SJSA1 (cell line): ENCODE measurements around the gene ACTR2. TPM values are rescaled to one million over a fixed set of nuclear protein-coding genes. Genes with fewer than 3 reads are reported as not detected.
"Not testable (repeated sequence)": the region's sequence is repeated elsewhere in the genome, so short reads cannot be mapped to it uniquely, and the experiment has no call there.

Experiments used
- DNase-seq, 2 experiments: peaks; one replicate each; pipeline ENCODE4 v3.0.0-alpha.2; 2015 to 2020; ENCODE audit warnings: low spot score in 2 of 2, low read depth in 1 of 2
- H3K27ac ChIP-seq: fragments of 250-450 bp; sonication (Bioruptor Pico); 2 replicates; pipeline ENCODE4 v1.5.1; 2020; ENCODE audit warnings: mild to moderate bottlenecking, moderate library complexity
- H3K27me3 ChIP-seq: fragments of 250-450 bp; sonication (Bioruptor Pico); replicated peaks from 2 replicates; pipeline ENCODE4 v1.5.1; 2020; ENCODE audit warnings: mild to moderate bottlenecking, moderate library complexity
- H3K36me3 ChIP-seq: fragments of 250-450 bp; sonication (Bioruptor Pico); 2 replicates; pipeline ENCODE4 v1.5.1; 2020; ENCODE audit warnings: mild to moderate bottlenecking
- H3K4me1 ChIP-seq: fragments of 250-450 bp; sonication (Bioruptor Pico); replicated peaks from 2 replicates; pipeline ENCODE4 v1.6.1; 2021; ENCODE audit warnings: mild to moderate bottlenecking
- H3K4me3 ChIP-seq: fragments of 250-450 bp; sonication (Bioruptor Pico); 2 replicates; pipeline ENCODE4 v1.5.1; 2020; ENCODE audit warnings: mild to moderate bottlenecking
- H3K9me3 ChIP-seq: fragments of 250-450 bp; sonication (Bioruptor Pico); replicated peaks from 2 replicates; pipeline ENCODE4 v1.5.1; 2020; ENCODE audit warnings: mild to moderate bottlenecking
- total RNA-seq: library from RNA; depleted of rRNA; stranded (reverse); fragments of >200 nt; shearing (Covaris generic); gene quantifications from 2 replicates; pipeline ENCODE4 v1.2.3, GENCODE V29; 2014

The ACTR2 gene
- total RNA-seq, 1 experiment from 2014 or later = 150 TPM

DNA sequence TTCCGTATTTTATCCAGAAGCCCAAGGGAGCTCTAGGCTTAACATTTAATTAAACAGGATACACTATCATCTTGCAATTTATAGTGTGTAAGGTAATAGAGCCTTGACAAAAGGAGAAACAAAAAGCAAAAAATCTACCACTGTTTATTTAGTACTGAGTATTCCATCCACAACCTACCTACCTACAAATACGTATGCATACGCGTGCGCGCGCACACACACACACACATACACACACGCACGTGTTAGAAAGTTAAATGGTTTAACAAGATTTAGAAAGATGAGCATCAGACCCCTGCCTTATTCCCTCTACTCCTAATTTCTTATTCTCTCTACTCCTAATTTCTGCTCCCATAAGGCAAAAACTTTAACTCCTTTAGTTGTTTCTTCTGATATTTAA is 14.6 kb upstream of the ACTR2 start:
- H3K4me3 ChIP-seq = no peak overlapping the region
- no peaks in the 10 kb centered on the region for H3K36me3 ChIP-seq
- DNase-seq = no peak

DNA sequence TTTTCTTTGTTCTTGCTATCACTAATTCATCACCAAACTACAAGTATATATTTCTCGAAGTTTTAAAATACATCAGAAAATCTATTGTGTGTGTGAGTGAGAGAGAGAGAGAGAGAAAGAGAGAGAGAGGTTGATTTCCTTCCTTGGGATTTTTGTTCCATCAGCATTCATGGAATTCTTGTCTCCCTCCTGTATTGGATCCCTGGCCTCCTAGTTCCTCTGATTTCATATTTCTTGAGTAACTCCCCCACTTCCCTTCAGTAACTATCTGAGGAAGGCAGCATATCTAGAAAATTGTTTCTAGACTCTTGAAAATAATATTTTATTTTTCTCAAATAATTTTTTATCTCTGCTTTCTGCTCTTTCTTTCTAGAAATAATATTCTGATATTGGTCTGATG is 13.3 kb upstream of the ACTR2 start:
- no peaks in the 10 kb centered on the region for H3K27me3 ChIP-seq
- H3K4me1 ChIP-seq = no peaks in the 10 kb centered on the region
- no peak overlapping the region for H3K27ac ChIP-seq
- H3K36me3 ChIP-seq = no peaks in the 10 kb centered on the region; the same call in 1 of the 2 replicates
- no peaks in the 10 kb centered on the region for H3K9me3 ChIP-seq
- no peak for DNase-seq
- H3K4me3 ChIP-seq = no peak overlapping the region

More for the DNA sequence above, 14.6 kb upstream of the ACTR2 start:
- Histone ChIP-seq H3K9me3 (no peaks in the 10 kb centered on the region), H3K27me3 (no peaks in the 10 kb centered on the region), H3K27ac (no peak overlapping the region), H3K4me1 (no peaks in the 10 kb centered on the region)

DNA sequence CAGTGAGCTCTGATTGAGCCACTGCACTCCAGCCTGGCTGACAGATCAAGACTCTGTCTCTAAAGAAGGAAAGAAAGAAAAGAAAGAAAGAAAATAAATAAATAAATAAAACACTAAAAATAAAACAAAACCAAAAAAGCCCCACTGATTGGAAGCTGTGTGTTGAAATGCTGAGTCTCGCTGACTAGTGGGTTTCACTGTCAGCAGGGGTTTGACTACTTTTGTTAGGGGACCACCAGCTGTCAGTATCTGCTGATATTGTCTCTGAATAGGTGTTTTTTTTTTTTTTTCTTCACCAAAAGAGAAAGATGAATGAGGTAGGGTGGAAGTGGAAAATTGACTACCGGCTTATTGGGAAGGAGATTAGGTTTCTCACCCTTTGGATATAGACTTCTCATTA is 12.8 kb upstream of the ACTR2 start:
- Histone ChIP-seq H3K27ac (no peak overlapping the region), H3K9me3 (no peaks in the 10 kb centered on the region), H3K4me3 (no peak overlapping the region), H3K36me3 (no peaks in the 10 kb centered on the region; the same call in 1 of the 2 replicates), H3K4me1 (no peaks in the 10 kb centered on the region), H3K27me3 (no peaks in the 10 kb centered on the region)
- no peak for DNase-seq

DNA sequence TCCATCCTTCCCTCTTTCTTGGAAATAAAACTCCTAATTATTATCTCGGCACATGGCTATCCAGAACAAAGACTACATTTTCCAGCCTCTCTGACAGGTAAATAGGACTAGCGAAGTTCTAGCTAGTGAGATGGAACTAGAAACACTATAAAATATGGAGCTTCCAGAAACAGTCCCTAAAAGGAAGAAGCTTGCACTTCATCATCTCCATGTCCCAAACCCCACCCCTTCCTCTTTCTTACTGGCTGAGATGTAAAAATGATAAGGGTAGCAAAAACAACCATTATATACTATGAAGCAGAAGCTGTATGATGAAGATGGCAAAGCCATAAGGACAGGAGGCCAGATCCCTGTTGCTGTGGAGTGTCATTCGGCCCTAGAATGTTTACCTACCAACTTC is 11.7 kb upstream of the ACTR2 start:
- Histone ChIP-seq H3K36me3 (no peaks in the 10 kb centered on the region; the same call in 1 of the 2 replicates), H3K4me1 (no peaks in the 10 kb centered on the region), H3K27ac (no peak overlapping the region), H3K9me3 (no peaks in the 10 kb centered on the region), H3K4me3 (no peak overlapping the region), H3K27me3 (no peaks in the 10 kb centered on the region)
- no peak for DNase-seq

DNA sequence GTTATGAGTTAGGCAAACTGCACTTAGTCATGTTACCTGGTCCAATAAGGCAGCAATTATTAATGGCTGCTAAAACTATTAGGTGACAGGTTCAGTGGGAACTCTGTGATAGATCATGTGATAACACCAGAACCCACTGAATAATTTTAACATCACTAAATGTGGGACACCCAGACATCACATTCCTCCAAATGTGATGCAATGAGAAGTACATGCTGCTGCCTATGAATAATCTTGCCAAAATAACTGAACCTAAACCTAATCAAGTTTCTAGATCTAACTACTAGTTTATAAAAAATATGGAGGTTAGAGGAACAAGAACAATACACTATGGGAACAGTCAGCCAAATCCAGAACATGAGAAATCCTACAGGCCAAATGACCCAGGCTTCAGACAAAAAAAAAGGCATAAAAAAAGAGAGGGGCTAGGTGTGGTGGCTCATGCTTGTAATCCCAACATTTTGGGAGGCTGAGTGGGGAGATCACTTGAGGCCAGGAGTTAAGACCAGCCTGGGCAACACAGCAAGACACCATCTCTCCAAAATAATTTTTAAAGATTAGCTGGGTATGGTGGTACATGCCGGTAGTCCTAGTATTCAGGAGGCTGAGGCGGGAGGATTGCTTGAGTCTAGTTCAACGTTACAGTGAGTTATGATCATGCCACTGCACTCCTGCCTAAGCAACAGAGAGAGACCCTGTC is 7.0 kb upstream of the ACTR2 start:
- Histone ChIP-seq H3K27ac (no peak overlapping the region), H3K27me3 (no peaks in the 10 kb centered on the region), H3K4me3 (no peak overlapping the region), H3K4me1 (no peaks in the 10 kb centered on the region), H3K36me3 (no peaks in the 10 kb centered on the region; the same call in 1 of the 2 replicates), H3K9me3 (no peaks in the 10 kb centered on the region)
- no peak for DNase-seq

DNA sequence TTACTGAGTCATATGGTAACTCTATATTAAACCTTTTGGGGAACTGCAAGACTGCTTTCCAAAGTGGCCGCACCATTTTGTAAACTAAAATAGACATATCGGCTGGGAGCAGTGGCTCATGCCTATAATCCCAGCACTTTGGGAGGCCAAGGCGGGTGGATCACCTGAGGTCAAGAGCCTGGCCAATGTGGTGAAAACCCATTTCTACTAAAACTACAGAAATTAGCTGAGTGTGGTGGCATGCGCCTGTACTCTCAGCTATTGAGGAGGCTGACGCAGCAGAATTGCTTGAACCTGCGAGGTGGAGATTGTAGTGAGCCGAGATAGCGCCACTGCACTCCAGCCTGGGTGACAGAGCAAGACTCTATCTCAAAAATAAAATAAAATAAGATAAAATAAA is 6.4 kb upstream of the ACTR2 start:
- H3K4me3 ChIP-seq, DNase-seq, H3K4me1 ChIP-seq, H3K9me3 ChIP-seq, H3K36me3 ChIP-seq, H3K27me3 ChIP-seq, H3K27ac ChIP-seq: not testable (repeated sequence)

DNA sequence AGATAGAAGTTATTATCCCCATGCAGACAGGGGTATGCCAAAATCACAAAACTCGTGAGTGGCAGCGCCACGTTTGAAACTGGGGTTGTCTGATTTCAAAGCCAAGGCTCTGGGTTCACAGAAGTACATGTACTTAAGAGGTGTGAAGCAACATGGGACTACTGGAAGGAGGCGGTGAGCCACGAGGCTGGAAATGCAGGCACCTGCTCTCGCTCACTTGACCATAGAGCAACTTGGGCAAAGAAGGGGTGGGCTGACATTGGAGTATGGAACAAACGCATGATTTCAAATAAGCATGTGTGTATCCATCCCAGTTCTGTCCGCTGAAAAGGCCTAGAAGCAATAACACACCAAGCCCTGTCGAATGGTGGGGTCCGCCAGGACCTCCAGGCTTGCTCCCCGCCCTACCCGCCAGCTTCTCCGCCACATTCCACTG is 593 bp upstream of the ACTR2 start:
- H3K4me3 ChIP-seq = peak overlapping the region; percentile 90
- peaks cover 34% of the 10 kb centered on the region for H3K36me3 ChIP-seq
- peaks cover 21% of the 10 kb centered on the region for H3K4me1 ChIP-seq
- peak overlapping the region; percentile 30 for H3K27ac ChIP-seq
- no peaks in the 10 kb centered on the region; the same call in 1 of the 2 replicates for H3K9me3 ChIP-seq
- no peak for DNase-seq
- H3K27me3 ChIP-seq = no peaks in the 10 kb centered on the region

DNA sequence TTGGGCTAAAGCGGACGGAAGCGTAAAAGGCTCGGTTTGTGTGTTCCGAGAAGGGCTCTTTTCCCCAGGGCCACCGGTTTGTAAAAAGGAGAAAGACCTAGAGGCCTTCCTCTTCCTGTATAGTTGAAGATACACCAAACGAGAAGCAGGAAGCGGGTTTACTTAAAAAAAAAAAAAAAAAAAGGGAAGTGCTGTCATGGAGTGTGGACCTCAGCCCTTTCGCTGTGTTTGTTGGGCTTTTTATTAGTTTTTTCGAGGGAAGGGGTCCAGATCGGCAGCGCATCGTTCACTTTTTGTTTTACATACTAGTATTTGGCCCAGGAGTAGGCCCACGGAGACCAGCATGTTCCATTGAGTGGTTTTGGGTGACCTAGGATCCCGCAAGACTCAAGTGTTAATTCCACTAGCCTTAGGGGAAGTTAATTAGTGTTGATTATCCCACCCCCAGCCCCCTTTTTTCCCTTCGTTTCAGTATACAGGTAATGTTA is 676 bp downstream of the ACTR2 start:
- DNase-seq = peak in 1 of 2 experiments; percentile 81
- H3K4me1 ChIP-seq = peaks cover 33% of the 10 kb centered on the region
- H3K36me3 ChIP-seq = peaks cover 42% of the 10 kb centered on the region
- H3K9me3 ChIP-seq = no peaks in the 10 kb centered on the region; the same call in 1 of the 2 replicates
- peak overlapping the region; percentile 90 for H3K4me3 ChIP-seq
- peak overlapping the region; percentile 92 for H3K27ac ChIP-seq
- H3K27me3 ChIP-seq = no peaks in the 10 kb centered on the region

DNA sequence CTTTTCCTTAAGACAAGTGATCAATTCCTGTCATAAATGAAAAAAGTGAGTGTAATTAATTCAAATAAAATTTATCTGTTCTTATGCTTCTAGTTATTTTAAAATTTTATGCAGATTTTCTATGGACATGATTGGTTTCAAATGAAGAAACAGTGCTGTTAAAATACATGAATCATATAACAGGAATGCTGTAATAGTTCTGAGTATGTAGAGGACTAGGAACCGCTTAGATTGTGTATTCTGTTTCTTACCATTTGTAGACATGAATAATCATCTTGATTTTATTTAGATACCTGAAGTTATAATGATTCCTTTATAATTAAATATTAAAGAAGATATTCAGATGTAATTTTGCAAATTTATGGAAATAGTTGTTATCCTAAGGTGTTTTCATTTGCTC is 3.5 kb downstream of the ACTR2 start:
- H3K36me3 ChIP-seq = peaks cover 66% of the 10 kb centered on the region
- no peaks in the 10 kb centered on the region for H3K27me3 ChIP-seq
- DNase-seq = peak in 1 of 2 experiments; percentile 44
- H3K4me1 ChIP-seq = peaks cover 39% of the 10 kb centered on the region
- no peak overlapping the region for H3K4me3 ChIP-seq
- peak overlapping the region; percentile 84 for H3K27ac ChIP-seq
- no peaks in the 10 kb centered on the region; the same call in 1 of the 2 replicates for H3K9me3 ChIP-seq

DNA sequence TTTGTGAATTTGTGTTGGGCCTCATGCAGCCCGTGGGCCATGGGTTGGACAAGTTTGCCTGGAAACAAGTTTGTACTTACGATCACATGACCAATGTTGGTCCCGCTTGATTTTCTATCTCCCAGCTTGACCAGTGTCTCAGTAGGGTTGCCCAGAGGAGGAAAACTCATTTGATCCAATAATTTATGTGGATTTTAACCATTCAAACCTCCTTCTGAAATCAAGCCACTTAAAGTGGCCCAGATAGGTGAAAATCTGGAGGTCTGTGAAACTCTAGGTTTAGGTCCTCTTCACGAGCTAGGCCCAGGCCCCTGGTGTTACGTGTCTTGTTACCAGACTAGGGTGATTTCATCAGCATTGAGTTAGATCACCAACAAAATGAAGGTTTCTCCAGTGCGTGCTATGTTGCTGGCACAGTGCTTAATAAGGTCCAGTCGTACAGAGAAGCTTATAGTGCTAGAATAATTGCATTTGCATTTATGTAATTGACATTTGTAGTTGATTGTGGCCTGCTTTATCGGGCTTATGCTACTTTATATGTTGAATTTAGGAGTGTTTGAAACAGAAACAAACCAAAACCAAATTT is 4.4 kb downstream of the ACTR2 start:
- H3K4me3 ChIP-seq = no peak overlapping the region
- peak in 1 of 2 experiments; percentile 48 for DNase-seq
- H3K36me3 ChIP-seq = peaks cover 73% of the 10 kb centered on the region

DNA sequence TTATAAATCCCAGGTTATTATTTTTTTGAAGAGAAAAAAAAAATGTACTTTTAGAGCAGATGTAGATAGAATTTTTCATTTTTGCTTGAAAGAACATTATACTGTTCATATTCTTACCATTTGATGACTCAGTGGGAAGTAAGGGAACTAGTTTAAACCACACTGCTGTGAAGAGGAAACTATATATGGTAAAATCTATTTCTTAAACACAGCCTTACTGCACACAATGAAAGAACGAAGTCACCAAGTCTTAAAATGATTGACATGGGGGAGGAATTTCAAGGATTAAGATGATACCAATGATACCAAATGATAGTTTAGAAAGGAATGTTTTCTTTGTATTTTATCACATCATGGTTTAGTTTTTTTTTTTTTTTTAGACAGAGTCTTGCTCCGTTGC is 5.0 kb downstream of the ACTR2 start:
- H3K4me1 ChIP-seq = peaks cover 39% of the 10 kb centered on the region
- peak overlapping the region; percentile 84 for H3K27ac ChIP-seq
- no peak overlapping the region for H3K4me3 ChIP-seq
- H3K36me3 ChIP-seq = peaks cover 77% of the 10 kb centered on the region
- no peaks in the 10 kb centered on the region; the same call in 1 of the 2 replicates for H3K9me3 ChIP-seq
- DNase-seq = peak in 1 of 2 experiments; percentile 65
- no peaks in the 10 kb centered on the region for H3K27me3 ChIP-seq

More for the DNA sequence above, 4.4 kb downstream of the ACTR2 start:
- H3K4me1 ChIP-seq = peaks cover 39% of the 10 kb centered on the region
- peak overlapping the region; percentile 84 for H3K27ac ChIP-seq
- no peaks in the 10 kb centered on the region for H3K27me3 ChIP-seq
- no peaks in the 10 kb centered on the region; the same call in 1 of the 2 replicates for H3K9me3 ChIP-seq

DNA sequence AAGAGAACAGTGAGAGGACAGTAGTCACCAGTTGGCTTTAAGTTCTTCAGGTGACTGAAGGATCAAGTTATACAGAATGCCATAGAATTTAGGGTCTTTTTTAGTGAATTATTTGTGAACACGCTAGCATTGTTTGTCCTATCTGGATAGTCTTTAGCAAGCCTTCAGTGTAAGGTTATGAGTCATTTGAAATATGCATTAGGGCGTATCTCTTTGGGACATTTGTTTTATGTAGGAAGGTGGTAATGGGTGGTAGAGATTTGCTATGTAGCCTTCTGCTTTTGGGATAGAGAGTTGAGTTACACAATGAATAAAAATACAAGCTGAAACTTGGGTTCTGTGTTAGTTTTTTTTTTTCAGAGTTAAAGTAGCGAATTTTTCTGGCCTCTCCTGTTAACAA is 13.0 kb downstream of the ACTR2 start:
- no peak overlapping the region for H3K27ac ChIP-seq
- H3K4me3 ChIP-seq = no peak overlapping the region
- peaks cover 78% of the 10 kb centered on the region for H3K36me3 ChIP-seq
- no peak for DNase-seq
- no peaks in the 10 kb centered on the region for H3K27me3 ChIP-seq
- H3K9me3 ChIP-seq = no peaks in the 10 kb centered on the region
- no peaks in the 10 kb centered on the region for H3K4me1 ChIP-seq

DNA sequence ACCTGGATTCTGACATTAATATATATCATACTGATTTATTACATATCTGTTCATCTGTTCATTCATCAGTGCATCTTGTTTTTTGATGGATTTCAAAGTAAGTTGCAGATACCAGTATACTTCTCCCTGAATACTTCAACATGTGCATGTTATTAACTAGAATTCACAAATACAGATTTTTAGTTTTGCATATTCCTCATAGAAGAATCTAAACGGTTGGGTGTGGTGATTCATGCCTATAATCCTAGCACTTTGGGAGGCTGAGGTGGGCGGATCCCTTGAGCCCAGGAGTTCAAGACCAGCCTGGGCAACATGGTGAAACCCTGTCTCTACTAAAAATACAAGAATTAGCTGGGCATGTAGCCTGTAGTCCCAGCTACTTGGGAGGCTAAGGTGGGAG is 16.8 kb downstream of the ACTR2 start:
- not testable (repeated sequence) for DNase-seq, H3K9me3 ChIP-seq, H3K4me3 ChIP-seq, H3K27ac ChIP-seq, H3K27me3 ChIP-seq, H3K4me1 ChIP-seq
- peaks cover 87% of the 10 kb centered on the region for H3K36me3 ChIP-seq

DNA sequence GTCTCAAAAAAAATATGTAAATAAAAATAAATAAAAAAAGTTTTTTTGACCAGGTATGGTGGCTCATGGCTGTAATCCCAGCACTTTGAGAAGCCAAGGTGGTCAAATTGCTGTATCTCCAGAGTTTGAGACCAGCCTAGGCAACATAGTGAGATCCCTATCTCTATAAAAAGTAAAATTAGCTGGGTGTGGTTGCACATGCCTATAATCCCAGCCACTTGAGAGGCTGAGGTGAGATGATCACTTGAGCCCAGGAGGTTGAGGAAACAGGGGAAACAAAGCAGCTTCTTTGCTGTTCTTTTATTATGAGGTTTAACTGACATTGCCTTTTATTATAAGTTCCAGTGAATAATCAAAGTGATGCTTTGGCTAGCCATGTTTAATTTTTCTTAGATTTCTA is 25.0 kb downstream of the ACTR2 start:
- Histone ChIP-seq H3K27ac (no peak overlapping the region), H3K36me3 (peaks cover 82% of the 10 kb centered on the region), H3K4me3 (no peak overlapping the region), H3K4me1 (no peaks in the 10 kb centered on the region), H3K27me3 (no peaks in the 10 kb centered on the region), H3K9me3 (0 out of 2 replicates have a peak, but pooled peaks cover 2% of the 10 kb centered on the region)
- no peak for DNase-seq
